ENCODE measurements around the gene ZNF329. TPM values are rescaled to one million over a fixed set of nuclear protein-coding genes. Genes with fewer than 3 reads are reported as not detected.

Gene ZNF329
- total and polyA plus RNA-seq, 9 of the 15 experiments (the other 6 are each of a cell fraction or from before 2014, with no cell fraction given): 0.21 to 3.6 (median 2.2) TPM

DNA sequence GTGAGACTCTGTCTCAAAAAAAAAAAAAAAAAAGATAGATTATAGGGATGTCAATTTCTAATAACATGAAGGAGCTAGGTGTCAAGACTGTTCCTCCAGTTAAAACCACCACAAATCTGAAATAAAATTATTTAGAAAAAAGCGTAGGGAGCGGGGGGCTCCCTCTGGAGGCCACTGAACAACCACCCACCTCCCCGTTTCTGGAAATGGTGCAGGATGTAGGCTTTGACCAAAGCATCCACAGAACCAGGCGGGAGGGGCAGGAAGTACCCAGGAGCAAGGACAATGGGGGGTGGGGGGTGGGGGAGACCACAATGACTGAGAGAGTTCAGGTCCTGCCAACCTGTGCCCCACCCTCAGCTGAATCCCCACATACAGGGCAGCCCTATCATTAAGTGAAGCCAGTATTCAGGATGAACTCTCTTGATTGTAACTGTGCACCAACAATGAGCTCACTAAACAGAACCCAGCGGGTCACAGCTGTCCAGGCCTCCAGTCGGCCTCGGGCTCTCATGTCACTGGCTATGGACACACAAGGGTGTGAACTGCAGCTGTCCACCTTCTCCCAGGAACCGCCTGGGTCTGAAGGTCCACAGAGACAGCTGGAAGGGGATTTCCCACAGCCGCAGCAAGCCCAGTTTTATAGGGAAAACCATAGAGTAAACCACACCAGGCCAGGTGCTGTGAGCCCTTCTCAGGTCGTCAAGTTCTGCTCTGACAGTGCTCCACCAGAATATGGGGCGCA is 59.2 kb downstream of the ZNF329 start (continued):
- TF ChIP-seq YY1 (IDR thresholded peaks at IDR 0.05; ENCODE audit: borderline replicate concordance in 1 of 3, control insufficient read depth in 1 of 3, extremely low read depth in 1 of 3, insufficient read depth in 3 of 3, insufficient read length in 1 of 3, insufficient replicate concordance in 2 of 3, low read depth in 1 of 3, low read length in 2 of 3): no peak
- TF ChIP-seq ZNF324 (CRISPR knock-in tag; IDR thresholded peaks at IDR 0.05): no peak
- no peak for TF ChIP-seq PKNOX1 (IDR thresholded peaks at IDR 0.05)

DNA sequence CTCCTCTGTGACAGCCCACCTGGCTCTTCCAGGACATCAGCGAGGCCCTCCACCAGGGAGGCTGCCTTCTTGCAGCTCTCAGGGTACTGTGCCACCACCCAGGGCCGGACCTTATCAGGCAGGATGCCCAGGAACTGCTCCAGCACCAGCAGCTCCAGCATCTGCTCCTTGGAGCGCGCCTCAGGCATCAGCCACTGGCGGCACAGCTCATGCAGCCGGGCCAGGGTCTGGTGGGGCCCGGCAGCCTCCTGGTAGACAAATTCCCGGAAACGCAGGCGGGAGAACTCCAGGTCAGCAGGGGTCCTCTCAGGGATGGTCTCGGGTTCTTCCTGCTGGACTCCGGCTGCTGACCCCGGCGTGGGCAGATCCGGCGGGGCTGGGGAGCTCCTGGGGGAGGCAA is 60.7 kb downstream of the ZNF329 start:
- BruUV-seq (replicated peaks): no TSS peak
- TF ChIP-seq PYGO2 (tag; IDR thresholded peaks at IDR 0.05) (no peak), CAMTA2 (CRISPR knock-in tag; conservative IDR thresholded peaks at IDR 0.05) (no peak), NR1H2 (CRISPR knock-in tag; IDR thresholded peaks at IDR 0.05) (no peak), HCFC1 (IDR thresholded peaks at IDR 0.05; ENCODE audit: low read depth, low read length) (no peak), MIER1 (IDR thresholded peaks at IDR 0.05; ENCODE audit: low read depth) (no peak), ATF7 (IDR thresholded peaks at IDR 0.05) (no peak), TAF15 (IDR thresholded peaks at IDR 0.05; ENCODE audit: low read depth, low read length) (no peak), CBFA2T3 (IDR thresholded peaks at IDR 0.05) (no peak)
- Histone ChIP-seq H3K27ac (ENCODE audit: extremely low read depth, low read depth, low read length) (no peak overlapping the region), H4K20me1 (replicated peaks; ENCODE audit: control insufficient read depth, insufficient read depth, low read length) (no peaks in the 10 kb centered on the region), H3K79me2 (ENCODE audit: control insufficient read depth, insufficient read depth, low read length) (no peaks in the 10 kb centered on the region), H3K36me3 (ENCODE audit: control insufficient read depth, insufficient read depth, low read length) (no peaks in the 10 kb centered on the region), H2AFZ (ENCODE audit: low read depth, low read length) (no peak overlapping the region), H3K9me1 (ENCODE audit: control insufficient read depth, insufficient read depth, low read length) (no peaks in the 10 kb centered on the region), H3K4me3 (no peak overlapping the region), H3K27me3 (ENCODE audit: control insufficient read depth in 2 of 2, insufficient read depth in 2 of 2, low read length in 2 of 2) (no peaks in the 10 kb centered on the region), H3K9me3 (replicated peaks; ENCODE audit: control insufficient read depth, insufficient read depth, low read depth, low read length) (no peaks in the 10 kb centered on the region), H3K4me1 (replicated peaks in 1 of 2; ENCODE audit: control insufficient read depth in 2 of 2, insufficient read depth in 2 of 2, low read length in 2 of 2) (peaks cover 0 to under 1% of the 10 kb centered on the region in 2 experiments; a peak in 1 of 5 replicates), H3K9ac (ENCODE audit: insufficient read depth in 1 of 2, low read depth in 2 of 2, low read length in 2 of 2) (no peak overlapping the region), H3K4me2 (ENCODE audit: insufficient read depth, low read length) (no peak overlapping the region)
- ChIA-PET POLR2A (interaction anchor here (0.6 kb wide), 1 partner anchor 63 kb away, joined by 3 read pairs; no protein-coding TSS in a partner anchor), CTCF (ENCODE audit: low intra/inter-chr PET ratio) (interaction anchor here (0.7 kb wide), 1 partner anchor 65 kb away, joined by 3 read pairs; no protein-coding TSS in a partner anchor)
- WGBS (ENCODE audit: insufficient coverage, low coverage, missing lambda C conversion rate): 1% methylated on average over 16 of the region's 16 CpGs
- intact Hi-C loops (cut with micrococcal nuclease): no loop called here
- no peak for DNase-seq (ENCODE audit: extremely low read depth in 1 of 4, low spot score in 3 of 4)
- ATAC-seq: no peak
- no peak for FAIRE-seq
- in situ Hi-C loops (cut with MboI): no loop called here

All from K562 (cell line).